DOHH2 (cell line): ENCODE results near the gene BRINP2.

Experiments used
- H3F3A ChIP-seq: fragments of 200-600 bp; sonication (generic), shearing (Covaris generic); 2 replicates; pipeline ENCODE4 v1.6.0; 2016; ENCODE audit warnings: antibody characterized with exemption, mild to moderate bottlenecking; ENCODE audit not compliant: control insufficient read depth, insufficient read depth
- H3K27ac ChIP-seq: fragments of 200-600 bp; sonication (generic); 2 replicates; pipeline ENCODE4 v1.5.1; 2014; ENCODE audit warnings: low read depth, mild to moderate bottlenecking, low read length, moderate library complexity
- H3K27me3 ChIP-seq: fragments of 200-600 bp; sonication (generic); 2 replicates; pipeline ENCODE4 v1.6.1; 2014; ENCODE audit warnings: mild to moderate bottlenecking, low read length, mixed read lengths; ENCODE audit not compliant: control insufficient read depth
- H3K36me3 ChIP-seq: fragments of 200-600 bp; sonication (generic); 2 replicates; pipeline ENCODE4 v1.6.1; 2014; ENCODE audit warnings: mild to moderate bottlenecking, low read length, moderate library complexity, mixed read lengths; ENCODE audit not compliant: control insufficient read depth
- H3K4me1 ChIP-seq: fragments of 200-600 bp; sonication (generic); 2 replicates; pipeline ENCODE4 v1.6.1; 2014; ENCODE audit warnings: mild to moderate bottlenecking, low read length, mixed read lengths; ENCODE audit not compliant: control insufficient read depth
- H3K4me2 ChIP-seq: fragments of 200-600 bp; sonication (generic); 2 replicates; pipeline ENCODE4 v1.6.0; 2014; ENCODE audit warnings: mild to moderate bottlenecking, low read length, moderate library complexity
- H3K4me3 ChIP-seq: fragments of 200-600 bp; sonication (generic); 2 replicates; pipeline ENCODE4 v1.5.1; 2014; ENCODE audit warnings: mild to moderate bottlenecking, low read length, mixed read lengths
- H3K79me2 ChIP-seq: fragments of 200-600 bp; sonication (generic); 2 replicates; pipeline ENCODE4 v1.6.1; 2014; ENCODE audit warnings: mild to moderate bottlenecking, low read length, mixed read lengths; ENCODE audit not compliant: control insufficient read depth
- H3K9me2 ChIP-seq: fragments of 200-600 bp; sonication (generic); replicated peaks from 2 replicates; pipeline ENCODE4 v1.6.1; 2014; ENCODE audit warnings: mild to moderate bottlenecking, low read length, mixed read lengths; ENCODE audit not compliant: control insufficient read depth
- H3K9me3 ChIP-seq: fragments of 200-600 bp; sonication (generic); 2 replicates; pipeline ENCODE4 v1.6.1; 2014; ENCODE audit warnings: antibody characterized with exemption, low read length, mixed read lengths; ENCODE audit not compliant: control insufficient read depth, insufficient read depth
- H4K20me1 ChIP-seq: fragments of 200-600 bp; sonication (generic); 2 replicates; pipeline ENCODE4 v1.6.0; 2014; ENCODE audit warnings: low read depth, mild to moderate bottlenecking, antibody characterized with exemption, low read length, moderate library complexity; ENCODE audit not compliant: control insufficient read depth, insufficient read depth
- EZH2phosphoT487 ChIP-seq: fragments of 200-600 bp; sonication (generic); IDR thresholded peaks from 2 replicates; pipeline ENCODE4 v1.6.1; 2017; ENCODE audit warnings: borderline replicate concordance, mild to moderate bottlenecking, antibody characterized with exemption, low read length, moderate library complexity, mixed read lengths
- TF ChIP-seq, protein P1 (sequence below): fragments of 200-600 bp; sonication (generic); IDR thresholded peaks from one replicate; pipeline ENCODE4 v1.5.1; 2014; ENCODE audit warnings: antibody characterized with exemption, mild to moderate bottlenecking, low read depth, low read length; ENCODE audit not compliant: poor library complexity, severe bottlenecking

The BRINP2 gene

DNA sequence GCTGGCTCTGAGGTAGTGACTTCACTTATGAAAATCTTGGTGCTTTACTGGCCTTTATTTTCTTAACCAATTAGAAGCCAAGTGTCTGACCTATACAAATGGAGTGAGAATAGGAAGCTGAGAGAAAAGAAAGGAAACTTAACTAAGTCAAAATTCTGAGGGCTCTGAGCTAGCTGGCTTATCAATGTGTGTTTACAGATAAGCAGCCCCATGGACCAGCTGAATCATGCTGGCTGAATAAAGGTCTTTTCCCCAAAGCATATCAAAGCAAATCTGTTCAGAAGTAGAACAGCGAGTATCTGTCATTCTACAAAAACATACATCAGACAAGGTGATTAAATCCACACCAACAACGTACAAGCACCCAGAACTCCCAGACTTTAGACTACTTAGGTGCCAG, 117.2 kb downstream of the BRINP2 start:
- H3K4me3 ChIP-seq = no peak overlapping the region
- H3K27me3 ChIP-seq = no peaks in the 10 kb centered on the region
- H3K79me2 ChIP-seq = no peaks in the 10 kb centered on the region
- TF ChIP-seq, protein P1, sequence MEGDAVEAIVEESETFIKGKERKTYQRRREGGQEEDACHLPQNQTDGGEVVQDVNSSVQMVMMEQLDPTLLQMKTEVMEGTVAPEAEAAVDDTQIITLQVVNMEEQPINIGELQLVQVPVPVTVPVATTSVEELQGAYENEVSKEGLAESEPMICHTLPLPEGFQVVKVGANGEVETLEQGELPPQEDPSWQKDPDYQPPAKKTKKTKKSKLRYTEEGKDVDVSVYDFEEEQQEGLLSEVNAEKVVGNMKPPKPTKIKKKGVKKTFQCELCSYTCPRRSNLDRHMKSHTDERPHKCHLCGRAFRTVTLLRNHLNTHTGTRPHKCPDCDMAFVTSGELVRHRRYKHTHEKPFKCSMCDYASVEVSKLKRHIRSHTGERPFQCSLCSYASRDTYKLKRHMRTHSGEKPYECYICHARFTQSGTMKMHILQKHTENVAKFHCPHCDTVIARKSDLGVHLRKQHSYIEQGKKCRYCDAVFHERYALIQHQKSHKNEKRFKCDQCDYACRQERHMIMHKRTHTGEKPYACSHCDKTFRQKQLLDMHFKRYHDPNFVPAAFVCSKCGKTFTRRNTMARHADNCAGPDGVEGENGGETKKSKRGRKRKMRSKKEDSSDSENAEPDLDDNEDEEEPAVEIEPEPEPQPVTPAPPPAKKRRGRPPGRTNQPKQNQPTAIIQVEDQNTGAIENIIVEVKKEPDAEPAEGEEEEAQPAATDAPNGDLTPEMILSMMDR = no peak
- TF ChIP-seq EZH2phosphoT487 = no peak
- no peaks in the 10 kb centered on the region for H3K4me1 ChIP-seq
- no peaks in the 10 kb centered on the region for H4K20me1 ChIP-seq
- H3K36me3 ChIP-seq = no peaks in the 10 kb centered on the region
- no peak overlapping the region for H3K4me2 ChIP-seq
- H3K9me3 ChIP-seq = no peaks in the 10 kb centered on the region
- no peaks in the 10 kb centered on the region for H3K9me2 ChIP-seq
- no peaks in the 10 kb centered on the region for H3F3A ChIP-seq
- no peak overlapping the region for H3K27ac ChIP-seq

DNA sequence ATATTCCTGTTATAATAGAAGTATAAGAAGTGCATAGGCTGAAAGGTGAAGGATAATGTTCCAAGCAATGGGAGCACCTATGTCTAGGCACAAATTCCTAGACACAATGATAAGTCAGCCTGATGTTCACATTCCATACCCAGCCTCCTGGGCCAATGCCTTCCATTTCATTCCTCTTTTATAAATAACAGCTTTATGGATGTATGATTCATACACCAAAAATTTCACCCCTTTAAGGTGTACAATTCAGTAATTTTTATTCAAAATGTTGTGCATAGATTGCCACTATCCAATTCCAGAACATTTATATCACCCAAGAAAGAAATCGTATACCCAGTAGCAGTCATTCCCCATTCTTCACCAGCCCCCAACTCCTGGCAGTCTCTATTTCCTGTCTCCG, 118.8 kb downstream of the BRINP2 start:
- H3K4me1 ChIP-seq = no peaks in the 10 kb centered on the region

DNA sequence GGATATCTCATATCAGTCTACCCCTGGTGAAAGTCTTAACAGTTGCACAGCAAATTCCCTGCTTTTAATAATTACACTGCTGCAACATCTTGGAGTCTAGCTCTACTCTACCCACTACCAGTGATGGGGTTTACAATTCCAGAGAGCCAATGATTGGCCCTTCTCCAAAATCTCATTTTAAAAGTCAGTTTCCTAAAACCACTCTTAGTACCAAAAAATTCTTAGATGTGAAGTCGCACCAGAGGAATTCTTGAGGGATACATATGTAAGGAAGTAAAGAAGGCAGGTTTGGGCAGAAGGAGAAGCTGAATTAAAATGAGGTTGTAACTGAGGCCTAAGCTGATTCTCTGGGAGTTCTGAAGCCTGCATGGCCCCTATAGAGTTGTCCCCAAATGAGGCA, 129.7 kb downstream of the BRINP2 start:
- Histone ChIP-seq H4K20me1 (no peaks in the 10 kb centered on the region), H3K36me3 (no peaks in the 10 kb centered on the region), H3K9me2 (no peaks in the 10 kb centered on the region), H3K27me3 (no peaks in the 10 kb centered on the region), H3K9me3 (no peaks in the 10 kb centered on the region), H3K4me1 (no peaks in the 10 kb centered on the region), H3K4me2 (no peak overlapping the region), H3K4me3 (no peak overlapping the region), H3K27ac (no peak overlapping the region), H3F3A (no peaks in the 10 kb centered on the region), H3K79me2 (no peaks in the 10 kb centered on the region)
- TF ChIP-seq, protein P1 = no peak
- no peak for TF ChIP-seq EZH2phosphoT487

More for the DNA sequence above, 118.8 kb downstream of the BRINP2 start:
- no peak overlapping the region for H3K4me2 ChIP-seq
- H3F3A ChIP-seq = no peaks in the 10 kb centered on the region
- H3K36me3 ChIP-seq = no peaks in the 10 kb centered on the region
- no peaks in the 10 kb centered on the region for H3K9me2 ChIP-seq
- H4K20me1 ChIP-seq = no peaks in the 10 kb centered on the region
- H3K4me3 ChIP-seq = no peak overlapping the region
- TF ChIP-seq, protein P1 = no peak
- TF ChIP-seq EZH2phosphoT487 = no peak
- H3K9me3 ChIP-seq = no peaks in the 10 kb centered on the region
- no peak overlapping the region for H3K27ac ChIP-seq
- H3K27me3 ChIP-seq = no peaks in the 10 kb centered on the region
- H3K79me2 ChIP-seq = no peaks in the 10 kb centered on the region
